GM18505 (cell line): ENCODE data around the gene SLC25A33.

Source experiments
- ATAC-seq: cut with Tn5 transposase; IDR thresholded peaks from one replicate; pipeline ENCODE4 v1.9.1; 2021; ENCODE audit not compliant: unreplicated experiment
- POLR2A ChIP-seq: IDR thresholded peaks from 4 replicates; pipeline ENCODE4 v1.6.1; 2011; ENCODE audit warnings: borderline replicate concordance; ENCODE audit not compliant: insufficient read depth, insufficient read length; ENCODE audit errors: extremely low read depth

SLC25A33 gene

GRCh38 chr1:9518454-9518998, 20.7 kb upstream of the SLC25A33 start:
- TF ChIP-seq POLR2A: no peak
- no peak for ATAC-seq

GRCh38 chr1:9520411-9520810, 18.9 kb upstream of the SLC25A33 start:
- no peak for ATAC-seq
- TF ChIP-seq POLR2A: no peak

- no peak for ATAC-seq
- no peak for TF ChIP-seq POLR2A
Measured at GRCh38 chr1:9529190-9529589, 10.1 kb upstream of the SLC25A33 start.

GRCh38 chr1:9530320-9530719, 8.9 kb upstream of the SLC25A33 start:
- TF ChIP-seq POLR2A: no peak
- no peak for ATAC-seq

- no peak for TF ChIP-seq POLR2A
- ATAC-seq: no peak
Measured at GRCh38 chr1:9534953-9535352, 4.3 kb upstream of the SLC25A33 start.

GRCh38 chr1:9536301-9536700, 3.0 kb upstream of the SLC25A33 start:
- no peak for ATAC-seq
- no peak for TF ChIP-seq POLR2A

GRCh38 chr1:9537863-9538668, 1.2 kb upstream of the SLC25A33 start:
- no peak for ATAC-seq
- TF ChIP-seq POLR2A: no peak

- no peak for ATAC-seq
- TF ChIP-seq POLR2A: no peak
Measured at GRCh38 chr1:9538669-9539164, 548 bp upstream of the SLC25A33 start.

- peak; percentile 40 for ATAC-seq
- no peak for TF ChIP-seq POLR2A
Measured at GRCh38 chr1:9539829-9540550, 725 bp downstream of the SLC25A33 start.

- ATAC-seq: no peak
- no peak for TF ChIP-seq POLR2A
Measured at GRCh38 chr1:9542430-9542829, 3.2 kb downstream of the SLC25A33 start.

GRCh38 chr1:9544926-9545325, 5.7 kb downstream of the SLC25A33 start:
- TF ChIP-seq POLR2A: no peak
- ATAC-seq: no peak

GRCh38 chr1:9549955-9550546, 10.8 kb downstream of the SLC25A33 start:
- ATAC-seq: no peak
- TF ChIP-seq POLR2A: no peak

- ATAC-seq: no peak
- no peak for TF ChIP-seq POLR2A
Measured at GRCh38 chr1:9551984-9552383, 12.7 kb downstream of the SLC25A33 start.
